ENCODE measurements around the gene TENM4.

TENM4 gene

GRCh38 chr11:78603792-78604191, 837.0 kb downstream of the TENM4 start:
- H3K4me3 ChIP-seq (ENCODE audit: low read depth, low read length): no peak overlapping the region
- DNase-seq (ENCODE audit: low read depth): no peak
- TF ChIP-seq, protein P1, sequence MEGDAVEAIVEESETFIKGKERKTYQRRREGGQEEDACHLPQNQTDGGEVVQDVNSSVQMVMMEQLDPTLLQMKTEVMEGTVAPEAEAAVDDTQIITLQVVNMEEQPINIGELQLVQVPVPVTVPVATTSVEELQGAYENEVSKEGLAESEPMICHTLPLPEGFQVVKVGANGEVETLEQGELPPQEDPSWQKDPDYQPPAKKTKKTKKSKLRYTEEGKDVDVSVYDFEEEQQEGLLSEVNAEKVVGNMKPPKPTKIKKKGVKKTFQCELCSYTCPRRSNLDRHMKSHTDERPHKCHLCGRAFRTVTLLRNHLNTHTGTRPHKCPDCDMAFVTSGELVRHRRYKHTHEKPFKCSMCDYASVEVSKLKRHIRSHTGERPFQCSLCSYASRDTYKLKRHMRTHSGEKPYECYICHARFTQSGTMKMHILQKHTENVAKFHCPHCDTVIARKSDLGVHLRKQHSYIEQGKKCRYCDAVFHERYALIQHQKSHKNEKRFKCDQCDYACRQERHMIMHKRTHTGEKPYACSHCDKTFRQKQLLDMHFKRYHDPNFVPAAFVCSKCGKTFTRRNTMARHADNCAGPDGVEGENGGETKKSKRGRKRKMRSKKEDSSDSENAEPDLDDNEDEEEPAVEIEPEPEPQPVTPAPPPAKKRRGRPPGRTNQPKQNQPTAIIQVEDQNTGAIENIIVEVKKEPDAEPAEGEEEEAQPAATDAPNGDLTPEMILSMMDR (conservative IDR thresholded peaks at IDR 0.05; ENCODE audit: low read depth, low read length): no peak

Measured in choroid plexus epithelial cell (primary cell).